Mesenchymal stem cell (in vitro differentiated cells and primary cell): ENCODE results near the gene MED27.

Source experiments
- DNase-seq: peaks from one replicate; pipeline ENCODE4 v3.0.0-alpha.2; 2013
- H2AFZ ChIP-seq: one replicate; pipeline ENCODE4 v1.6.1; 2013; ENCODE audit warnings: low read depth, mild to moderate bottlenecking, control low read depth, inconsistent platforms, low read length, moderate library complexity
- H2AK5ac ChIP-seq: 2 replicates; pipeline ENCODE4 v1.6.1; 2013; ENCODE audit warnings: low read length, moderate library complexity, mild to moderate bottlenecking, inconsistent platforms; ENCODE audit not compliant: severe bottlenecking
- H2BK120ac ChIP-seq: one replicate; pipeline ENCODE4 v1.6.1; 2013; ENCODE audit warnings: low read depth, mild to moderate bottlenecking, inconsistent platforms, low read length, moderate library complexity
- H2BK12ac ChIP-seq, 2 experiments: one replicate each; pipeline ENCODE4 v1.6.1; 2013; ENCODE audit warnings: inconsistent platforms in 2 of 2, low read length in 2 of 2, mild to moderate bottlenecking in 2 of 2, moderate library complexity in 2 of 2, control low read depth in 1 of 2
- H2BK15ac ChIP-seq: one replicate; pipeline ENCODE4 v1.6.1; 2013; ENCODE audit warnings: mild to moderate bottlenecking, low read depth, inconsistent platforms; ENCODE audit not compliant: poor library complexity, severe bottlenecking
- H2BK5ac ChIP-seq: 2 replicates; pipeline ENCODE4 v1.6.1; 2013; ENCODE audit warnings: low read depth, mild to moderate bottlenecking, low read length, control low read depth, inconsistent platforms; ENCODE audit not compliant: poor library complexity, severe bottlenecking
- H3K14ac ChIP-seq, 2 experiments: one replicate each; pipeline ENCODE4 v1.6.1; 2013; ENCODE audit warnings: inconsistent platforms in 2 of 2, low read length in 2 of 2, control low read depth in 1 of 2, mild to moderate bottlenecking in 1 of 2, moderate library complexity in 1 of 2
- H3K18ac ChIP-seq, 2 experiments: one replicate each; pipeline ENCODE4 v1.6.1; 2013; ENCODE audit warnings: inconsistent platforms in 2 of 2, low read length in 2 of 2, control low read depth in 1 of 2, low read depth in 1 of 2, mild to moderate bottlenecking in 1 of 2
- H3K23ac ChIP-seq, 2 experiments: one replicate each; pipeline ENCODE4 v1.6.1; 2013; ENCODE audit warnings: inconsistent platforms in 2 of 2, low read length in 2 of 2, mild to moderate bottlenecking in 2 of 2, moderate library complexity in 2 of 2, control low read depth in 1 of 2
- H3K27ac ChIP-seq: 2 replicates; pipeline ENCODE4 v1.5.1; 2013; ENCODE audit warnings: mild to moderate bottlenecking, moderate library complexity, low read length, control low read depth, inconsistent platforms; ENCODE audit not compliant: poor library complexity, severe bottlenecking
- H3K27me3 ChIP-seq, 2 experiments: 2 replicates each; pipeline versions ENCODE4 v1.6.1 to v1.7.0; 2013; ENCODE audit warnings: low read length in 2 of 2, mild to moderate bottlenecking in 2 of 2, moderate library complexity in 2 of 2, control low read depth in 1 of 2, inconsistent platforms in 1 of 2; ENCODE audit not compliant: control insufficient read depth in 1 of 2, insufficient read depth in 1 of 2
- H3K36me3 ChIP-seq, 2 experiments: 2 replicates each; pipeline versions ENCODE4 v1.6.1 to v1.7.0; 2013; ENCODE audit warnings: low read length in 2 of 2, control low read depth in 1 of 2, inconsistent platforms in 1 of 2, low read depth in 1 of 2, mild to moderate bottlenecking in 1 of 2; ENCODE audit not compliant: insufficient read depth in 2 of 2, control insufficient read depth in 1 of 2
- H3K4ac ChIP-seq, 2 experiments: one replicate each; pipeline ENCODE4 v1.6.1; 2013; ENCODE audit warnings: inconsistent platforms in 2 of 2, low read length in 2 of 2, mild to moderate bottlenecking in 2 of 2, moderate library complexity in 2 of 2, control low read depth in 1 of 2, low read depth in 1 of 2
- H3K4me1 ChIP-seq: 2 replicates; pipeline ENCODE4 v1.6.1; 2013; ENCODE audit warnings: low read depth, low read length, control low read depth; ENCODE audit not compliant: control insufficient read depth, insufficient read depth
- H3K4me2 ChIP-seq: 2 replicates; pipeline ENCODE4 v1.6.1; 2013; ENCODE audit warnings: low read length, mild to moderate bottlenecking, inconsistent platforms; ENCODE audit not compliant: poor library complexity, severe bottlenecking
- H3K4me3 ChIP-seq, 2 experiments: 2 replicates each; pipeline versions ENCODE4 v1.5.1 to v1.7.0; 2013; ENCODE audit warnings: low read length in 2 of 2, mild to moderate bottlenecking in 2 of 2, control low read depth in 1 of 2, low read depth in 1 of 2; ENCODE audit not compliant: insufficient read depth in 1 of 2
- H3K79me1 ChIP-seq: replicated peaks from 2 replicates; pipeline ENCODE4 v1.6.1; 2013; ENCODE audit warnings: mild to moderate bottlenecking, control low read depth, low read length, inconsistent platforms; ENCODE audit not compliant: poor library complexity, severe bottlenecking
- H3K9ac ChIP-seq: 2 replicates; pipeline ENCODE4 v1.7.0; 2013; ENCODE audit warnings: mild to moderate bottlenecking, low read length, moderate library complexity
- H3K9me3 ChIP-seq: 2 replicates; pipeline ENCODE4 v1.7.0; 2013; ENCODE audit warnings: mild to moderate bottlenecking, low read length; ENCODE audit not compliant: control insufficient read depth
- H4K8ac ChIP-seq: one replicate; pipeline ENCODE4 v1.6.1; 2013; ENCODE audit warnings: inconsistent platforms, mild to moderate bottlenecking, low read length, moderate library complexity
- H4K91ac ChIP-seq: one replicate; pipeline ENCODE4 v1.6.1; 2013; ENCODE audit warnings: mild to moderate bottlenecking, low read length, inconsistent platforms
- WGBS: methylation state at CpG from one replicate; pipeline ENCODE4 v1.1.7; 2013; ENCODE audit warnings: mixed read lengths; 5-methylcytosine and 5-hydroxymethylcytosine counted together

Gene MED27

DNA sequence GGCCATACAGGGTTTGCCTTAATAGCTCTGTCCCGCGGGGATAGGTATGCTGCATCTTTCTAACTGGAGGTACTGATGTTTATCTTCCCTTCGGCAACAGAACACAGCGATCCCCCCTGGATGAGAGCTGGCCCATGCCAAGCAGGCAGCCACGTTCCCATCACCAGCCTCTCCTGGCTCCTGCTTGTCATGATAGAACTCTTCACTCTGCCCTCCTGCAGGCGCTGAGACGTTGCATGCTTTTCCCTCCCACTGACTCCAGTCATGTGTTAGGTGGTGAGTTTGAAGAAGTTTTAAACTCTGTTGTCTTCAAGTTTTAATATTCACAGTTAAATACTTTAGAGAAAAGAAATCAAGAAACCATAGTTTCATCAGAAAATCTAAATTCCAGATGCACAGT is 60.0 kb downstream of the MED27 start:
- Histone ChIP-seq H2AFZ (no peak overlapping the region), H3K4ac (no peak overlapping the region), H2BK15ac (no peak overlapping the region), H3K79me1 (peaks cover 44% of the 10 kb centered on the region), H3K9me3 (no peaks in the 10 kb centered on the region), H4K8ac (no peak overlapping the region), H3K4me3 (no peak overlapping the region), H3K14ac (no peak overlapping the region), H3K36me3 (no peaks in the 10 kb centered on the region), H2BK12ac (no peak overlapping the region), H3K4me2 (no peak overlapping the region), H3K27me3 (no peaks in the 10 kb centered on the region), H3K27ac (no peak overlapping the region), H3K23ac (no peak overlapping the region), H4K91ac (no peak overlapping the region), H3K4me1 (no peaks in the 10 kb centered on the region), H2BK120ac (no peak overlapping the region), H2BK5ac (no peak overlapping the region), H3K18ac (no peak overlapping the region), H2AK5ac (no peak overlapping the region), H3K9ac (no peak overlapping the region)
- DNase-seq = no peak
- 83% methylated on average over 5 of the region's 7 CpGs for WGBS

DNA sequence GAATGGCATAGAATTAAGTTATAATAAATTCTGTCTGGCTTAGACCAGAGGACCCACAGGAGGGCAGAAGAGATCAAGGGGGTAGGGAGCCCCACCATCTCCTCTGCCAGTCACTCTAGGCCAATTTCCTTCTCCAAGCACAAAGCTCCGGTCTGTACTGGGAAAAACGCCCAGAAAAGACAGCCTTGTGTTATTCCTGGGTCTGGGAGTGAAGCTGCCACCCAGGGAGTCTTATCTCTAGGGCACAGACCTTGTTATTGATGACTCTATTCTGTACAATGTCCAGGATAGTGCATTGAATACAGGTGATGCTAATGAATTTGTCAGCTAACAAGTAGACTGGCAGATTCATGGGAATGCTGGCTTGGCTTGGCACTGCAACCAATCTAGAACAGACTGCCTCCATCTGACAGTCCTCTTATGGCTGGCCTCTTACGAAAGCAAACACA is 60.7 kb downstream of the MED27 start:
- no peak overlapping the region for H3K27ac ChIP-seq
- no peak overlapping the region for H2BK12ac ChIP-seq
- no peaks in the 10 kb centered on the region for H3K36me3 ChIP-seq
- no peak overlapping the region for H3K4ac ChIP-seq
- no peak overlapping the region for H4K91ac ChIP-seq
- H3K79me1 ChIP-seq = peaks cover 41% of the 10 kb centered on the region
- H3K4me3 ChIP-seq = no peak overlapping the region
- no peak overlapping the region for H4K8ac ChIP-seq
- H2AFZ ChIP-seq = no peak overlapping the region
- H2BK5ac ChIP-seq = no peak overlapping the region
- no peak for DNase-seq
- H3K9me3 ChIP-seq = no peaks in the 10 kb centered on the region
- no peak overlapping the region for H3K18ac ChIP-seq
- WGBS = 76% methylated on average over 3 of the region's 3 CpGs
- no peak overlapping the region for H2AK5ac ChIP-seq
- no peak overlapping the region for H3K9ac ChIP-seq
- no peaks in the 10 kb centered on the region for H3K27me3 ChIP-seq
- H3K4me2 ChIP-seq = no peak overlapping the region
- no peak overlapping the region for H3K14ac ChIP-seq
- no peak overlapping the region for H2BK120ac ChIP-seq
- no peaks in the 10 kb centered on the region for H3K4me1 ChIP-seq
- H3K23ac ChIP-seq = no peak overlapping the region
- no peak overlapping the region for H2BK15ac ChIP-seq

DNA sequence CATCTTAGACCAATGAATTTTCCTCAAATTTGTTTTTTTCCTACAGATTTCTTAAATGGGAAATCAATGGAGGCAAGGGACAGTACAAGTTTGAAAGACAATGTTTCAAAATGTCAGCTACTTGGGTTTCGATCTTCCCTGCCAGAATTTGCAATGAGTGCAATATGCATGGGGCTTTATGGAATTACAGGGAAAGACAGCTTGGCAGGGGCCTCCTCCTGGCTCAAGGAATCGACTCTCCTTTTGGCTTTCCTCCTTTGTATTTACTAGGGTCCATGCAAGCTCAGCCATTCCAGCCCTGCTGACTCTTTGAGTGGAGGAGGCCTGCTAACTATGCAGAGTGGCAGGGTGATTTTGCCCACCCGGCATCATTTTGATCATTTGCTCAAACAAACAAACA is 63.2 kb downstream of the MED27 start:
- H3K27ac ChIP-seq = no peak overlapping the region
- H2AK5ac ChIP-seq = no peak overlapping the region
- H3K18ac ChIP-seq = no peak overlapping the region
- H4K8ac ChIP-seq = no peak overlapping the region
- H2BK120ac ChIP-seq = no peak overlapping the region
- no peak overlapping the region for H2BK15ac ChIP-seq
- no peak overlapping the region for H3K9ac ChIP-seq
- no peak overlapping the region for H2AFZ ChIP-seq
- H3K9me3 ChIP-seq = no peaks in the 10 kb centered on the region
- H4K91ac ChIP-seq = no peak overlapping the region
- no peak overlapping the region for H2BK12ac ChIP-seq
- H3K4me3 ChIP-seq = no peak overlapping the region
- H3K4ac ChIP-seq = no peak overlapping the region
- no peak for DNase-seq
- WGBS = 97% methylated on average over 3 of the region's 3 CpGs
- no peak overlapping the region for H2BK5ac ChIP-seq
- H3K36me3 ChIP-seq = peaks cover 0 to 17% of the 10 kb centered on the region in 2 experiments
- no peak overlapping the region for H3K23ac ChIP-seq
- H3K79me1 ChIP-seq = peaks cover 29% of the 10 kb centered on the region
- H3K4me2 ChIP-seq = no peak overlapping the region
- H3K14ac ChIP-seq = no peak overlapping the region
- no peaks in the 10 kb centered on the region for H3K27me3 ChIP-seq
- no peaks in the 10 kb centered on the region for H3K4me1 ChIP-seq

DNA sequence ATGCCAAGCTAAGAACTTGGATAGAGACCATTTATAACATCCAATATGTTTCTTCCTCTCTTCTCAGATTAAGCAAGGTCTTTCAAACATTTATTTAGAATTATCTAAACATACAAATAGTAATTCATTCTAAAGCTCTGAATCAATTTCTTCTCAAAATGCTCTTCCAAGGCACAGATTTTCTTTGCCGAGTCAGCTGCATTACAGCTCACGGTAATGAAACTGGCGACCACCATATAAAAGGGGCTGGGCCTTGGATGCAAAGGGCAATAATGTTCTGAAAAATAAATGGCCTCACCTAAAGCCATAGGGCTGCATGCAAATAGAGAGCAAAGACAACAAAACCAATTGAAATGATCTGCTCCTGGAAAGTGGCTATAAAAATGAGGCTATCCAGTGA is 63.8 kb downstream of the MED27 start:
- no peak overlapping the region for H3K14ac ChIP-seq
- H2AFZ ChIP-seq = no peak overlapping the region
- H3K4me3 ChIP-seq = no peak overlapping the region
- no peaks in the 10 kb centered on the region for H3K4me1 ChIP-seq
- peaks cover 28% of the 10 kb centered on the region for H3K79me1 ChIP-seq
- no peak overlapping the region for H3K4me2 ChIP-seq
- H3K9me3 ChIP-seq = no peaks in the 10 kb centered on the region
- H2BK5ac ChIP-seq = no peak overlapping the region
- no peak overlapping the region for H3K18ac ChIP-seq
- no peak overlapping the region for H2BK120ac ChIP-seq
- H4K8ac ChIP-seq = no peak overlapping the region
- no peak overlapping the region for H2AK5ac ChIP-seq
- no peak overlapping the region for H3K23ac ChIP-seq
- no peaks in the 10 kb centered on the region for H3K27me3 ChIP-seq
- no peak overlapping the region for H2BK15ac ChIP-seq
- no peak overlapping the region for H2BK12ac ChIP-seq
- WGBS = 95% methylated on average over 3 of the region's 3 CpGs
- peaks cover 0 to 17% of the 10 kb centered on the region in 2 experiments for H3K36me3 ChIP-seq
- H3K27ac ChIP-seq = no peak overlapping the region
- DNase-seq = no peak
- H3K4ac ChIP-seq = no peak overlapping the region
- no peak overlapping the region for H3K9ac ChIP-seq
- H4K91ac ChIP-seq = no peak overlapping the region
